HCT116 (cell line): ENCODE measurements around the gene ALOXE3.

Experiments used
- POLR2A ChIP-seq: IDR thresholded peaks from 2 replicates; pipeline ENCODE4 v1.7.0; 2011; ENCODE audit warnings: borderline replicate concordance; ENCODE audit not compliant: insufficient read depth, insufficient read length; ENCODE audit errors: extremely low read depth
- TF ChIP-seq, protein P1 (sequence below), 3 experiments: fragments of 200-600 bp in 1 of 3; sonication (generic) in 1 of 3; IDR thresholded peaks in 2 of 3; conservative IDR thresholded peaks in 1 of 3; 2 replicates each; pipeline ENCODE4 v1.5.1; 2012 to 2017; ENCODE audit warnings: low read depth in 2 of 3, low read length in 2 of 3, antibody characterized with exemption in 1 of 3, borderline replicate concordance in 1 of 3, control low read depth in 1 of 3, mild to moderate bottlenecking in 1 of 3, mixed read lengths in 1 of 3, mixed run types in 1 of 3, moderate library complexity in 1 of 3; ENCODE audit not compliant: insufficient read depth in 1 of 3

- TF ChIP-seq, protein P1, sequence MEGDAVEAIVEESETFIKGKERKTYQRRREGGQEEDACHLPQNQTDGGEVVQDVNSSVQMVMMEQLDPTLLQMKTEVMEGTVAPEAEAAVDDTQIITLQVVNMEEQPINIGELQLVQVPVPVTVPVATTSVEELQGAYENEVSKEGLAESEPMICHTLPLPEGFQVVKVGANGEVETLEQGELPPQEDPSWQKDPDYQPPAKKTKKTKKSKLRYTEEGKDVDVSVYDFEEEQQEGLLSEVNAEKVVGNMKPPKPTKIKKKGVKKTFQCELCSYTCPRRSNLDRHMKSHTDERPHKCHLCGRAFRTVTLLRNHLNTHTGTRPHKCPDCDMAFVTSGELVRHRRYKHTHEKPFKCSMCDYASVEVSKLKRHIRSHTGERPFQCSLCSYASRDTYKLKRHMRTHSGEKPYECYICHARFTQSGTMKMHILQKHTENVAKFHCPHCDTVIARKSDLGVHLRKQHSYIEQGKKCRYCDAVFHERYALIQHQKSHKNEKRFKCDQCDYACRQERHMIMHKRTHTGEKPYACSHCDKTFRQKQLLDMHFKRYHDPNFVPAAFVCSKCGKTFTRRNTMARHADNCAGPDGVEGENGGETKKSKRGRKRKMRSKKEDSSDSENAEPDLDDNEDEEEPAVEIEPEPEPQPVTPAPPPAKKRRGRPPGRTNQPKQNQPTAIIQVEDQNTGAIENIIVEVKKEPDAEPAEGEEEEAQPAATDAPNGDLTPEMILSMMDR (IDR thresholded peaks at IDR 0.05 in 2 of 3, conservative IDR thresholded peaks at IDR 0.05 in 1 of 3; ENCODE audit: borderline replicate concordance in 1 of 3, insufficient read depth in 1 of 3, low read depth in 2 of 3, low read length in 2 of 3) = no peak
- no peak for TF ChIP-seq POLR2A
Measured at GRCh38 chr17:8071496-8071895, 46.8 kb downstream of the ALOXE3 start.
